GM12878 (cell line): ENCODE results near the gene GPC6. TPM values are rescaled to one million over a fixed set of nuclear protein-coding genes. Genes with fewer than 3 reads are reported as not detected.

Experiments used
- ATAC-seq: fragments of 200-7000 bp; cut with Tn5 transposase; 3 replicates; pipeline ENCODE4 v1.9.1; 2020; ENCODE audit warnings: mild to moderate bottlenecking, moderate library complexity
- BruUV-seq: library from RNA; stranded (reverse); fragments of 400-500 nt; replicated peaks from 2 replicates; lab custom pipeline; 2021; lab: Mats Ljungman, UMichigan
- CTCF ChIA-PET: fragments of 300-600 bp; sonication (Branson Sonifier 250); formaldehyde crosslinking; extraction: SDS; loops from one replicate; lab custom pipeline; 2021; ENCODE audit warnings: inconsistent platforms; lab: Yijun Ruan, JAX
- POLR2A ChIA-PET: fragments of 350-600 bp; formaldehyde crosslinking; extraction: SDS; loops from one replicate; lab custom pipeline; 2021; ENCODE audit warnings: inconsistent platforms; lab: Charles Lee
- RAD21 ChIA-PET: fragments of 300-600 bp; sonication (Branson Sonifier 250); formaldehyde crosslinking; loops from one replicate; lab custom pipeline; 2023; ENCODE audit warnings: antibody characterized with exemption; ENCODE audit not compliant: unreplicated experiment; lab: Charles Lee
- SMC1A ChIA-PET: fragments of 300-600 bp; sonication (Branson Sonifier 250); formaldehyde crosslinking; loops from one replicate; lab custom pipeline; 2023; ENCODE audit not compliant: unreplicated experiment, uncharacterized antibody; lab: Charles Lee
- DNase-seq: peaks from one replicate; pipeline ENCODE4 v3.0.0-alpha.2; 2011; ENCODE audit warnings: low read depth, low spot score
- FAIRE-seq: peaks from 3 replicates; lab custom pipeline; 2011; peaks lifted over from hg19 to GRCh38; lab: Jason Lieb, UNC
- H2AFZ ChIP-seq: 2 replicates; pipeline ENCODE4 v1.6.0; 2011; ENCODE audit warnings: low read depth, low read length, control low read depth; ENCODE audit not compliant: control insufficient read depth
- H3K27ac ChIP-seq: 2 replicates; pipeline ENCODE4 v1.5.1; 2011; ENCODE audit warnings: control low read depth; ENCODE audit not compliant: control insufficient read depth, insufficient read depth
- H3K27me3 ChIP-seq, 2 experiments: replicated peaks in 1 of 2; 2 replicates each; pipeline versions ENCODE4 v1.6.0 to v1.6.1; 2011; ENCODE audit warnings: low read length in 1 of 2; ENCODE audit not compliant: control insufficient read depth in 2 of 2, insufficient read depth in 2 of 2
- H3K36me3 ChIP-seq, 2 experiments: 2 replicates each; pipeline ENCODE4 v1.5.1; 2011; ENCODE audit warnings: low read length in 1 of 2; ENCODE audit not compliant: control insufficient read depth in 2 of 2, insufficient read depth in 2 of 2
- H3K4me1 ChIP-seq: 2 replicates; pipeline ENCODE4 v1.6.1; 2011; ENCODE audit warnings: mild to moderate bottlenecking, low read length, moderate library complexity, mixed read lengths; ENCODE audit not compliant: control insufficient read depth, insufficient read depth
- H3K4me2 ChIP-seq: 2 replicates; pipeline ENCODE4 v1.6.0; 2011; ENCODE audit warnings: control low read depth; ENCODE audit not compliant: control insufficient read depth, insufficient read depth
- H3K4me3 ChIP-seq: fragments of 200-600 bp; sonication (generic); 2 replicates; pipeline ENCODE4 v1.5.1; 2016
- H3K79me2 ChIP-seq: 2 replicates; pipeline ENCODE4 v1.6.0; 2011; ENCODE audit warnings: low read length; ENCODE audit not compliant: control insufficient read depth, insufficient read depth
- H3K9ac ChIP-seq: 2 replicates; pipeline ENCODE4 v1.8.0; 2011; ENCODE audit warnings: low read length, control low read depth, mixed read lengths; ENCODE audit not compliant: control insufficient read depth, insufficient read depth
- H3K9me3 ChIP-seq: replicated peaks from 3 replicates; pipeline ENCODE4 v1.5.1; 2011; ENCODE audit warnings: mild to moderate bottlenecking, low read length; ENCODE audit not compliant: control insufficient read depth, insufficient read depth
- H4K20me1 ChIP-seq: 2 replicates; pipeline ENCODE4 v1.6.0; 2011; ENCODE audit not compliant: control insufficient read depth, insufficient read depth
- CREB1 ChIP-seq: IDR thresholded peaks from 2 replicates; pipeline ENCODE4 v1.6.1; 2012; ENCODE audit warnings: low read depth, mild to moderate bottlenecking, inconsistent platforms
- FOXK2 ChIP-seq: fragments of 450-650 bp; IDR thresholded peaks from 2 replicates; pipeline ENCODE4 v1.6.1; 2017; ENCODE audit warnings: mild to moderate bottlenecking, moderate library complexity
- KAT2A ChIP-seq: conservative IDR thresholded peaks from 2 replicates; pipeline ENCODE4 v1.6.1; 2011; ENCODE audit warnings: low read depth, low read length; ENCODE audit not compliant: control insufficient read depth
- NFIC ChIP-seq: IDR thresholded peaks from 2 replicates; pipeline ENCODE4 v1.6.1; 2012; ENCODE audit warnings: low read depth, mild to moderate bottlenecking, inconsistent platforms, low read length, moderate library complexity
- NR2C2 ChIP-seq: IDR thresholded peaks from 2 replicates; pipeline ENCODE4 v1.6.1; 2011; ENCODE audit warnings: borderline replicate concordance, low read depth; ENCODE audit not compliant: control insufficient read depth, insufficient read length
- SMC3 ChIP-seq: IDR thresholded peaks from 2 replicates; pipeline ENCODE4 v1.6.1; 2011; ENCODE audit warnings: low read length, improper control_type of control experiment, borderline replicate concordance
- YBX1 ChIP-seq: fragments of 450-650 bp; IDR thresholded peaks from 2 replicates; pipeline ENCODE4 v1.6.1; 2016; ENCODE audit warnings: antibody characterized with exemption
- ZZZ3 ChIP-seq: IDR thresholded peaks from 2 replicates; pipeline ENCODE4 v1.6.1; 2011; ENCODE audit warnings: low read depth; ENCODE audit not compliant: control insufficient read depth, insufficient read length
- whole genome bisulfite sequencing: methylation state at CpG from one replicate; pipeline ENCODE4 v1.1.6; 2016; ENCODE audit warnings: low lambda C conversion rate; ENCODE audit not compliant: insufficient replicate concordance, insufficient coverage; ENCODE audit errors: missing lambda C conversion rate; 5-methylcytosine and 5-hydroxymethylcytosine counted together
- in situ Hi-C: fragments of 300-500 bp; cut with MboI; formaldehyde crosslinking; loops from 9 replicates; pipeline ENCODE4 v1.14.3; 2018; ENCODE audit warnings: mixed read lengths
- intact Hi-C: fragments of 100-400 bp; cut with micrococcal nuclease; formaldehyde crosslinking; loops from one replicate; pipeline ENCODE4 v1.14.2; 2022; ENCODE audit not compliant: unreplicated experiment
- polyA plus RNA-seq, 11 experiments: library from polyadenylated mRNA; depleted of rRNA in 4 of 11; unstranded in 6 of 11; stranded (reverse) in 5 of 11; fragments of >200 nt; fragmentation: Nextera tagmentation in 4 of 11; fragmentation: Illumina TruSeq in 1 of 11; extraction: Ambion mirVana in 4 of 11; extraction: Trizol in 1 of 11; gene quantifications; 1 replicate in 1 of 11; 2 replicates in 10 of 11; pipeline versions ENCODE4 v1.2.1 to v1.2.3, GENCODE V29; 2011 to 2016; ENCODE audit warnings: inconsistent platforms in 2 of 11, missing spikeins in 2 of 11, low read depth in 1 of 11
- total RNA-seq, 4 experiments: library from RNA; depleted of rRNA in 3 of 4; stranded (reverse); fragments of >200 nt in 3 of 4; fragmentation: Illumina TruSeq in 1 of 4; extraction: Trizol in 1 of 4; gene quantifications; 2 replicates each; pipeline versions ENCODE4 v1.2.1 to v1.2.3, GENCODE V29; 2013 to 2021
- TF ChIP-seq, protein P1 (sequence below): IDR thresholded peaks from 2 replicates; pipeline ENCODE4 v1.6.1; 2012; ENCODE audit warnings: low read length, inconsistent platforms

GPC6 gene
- total and polyA plus RNA-seq, 10 of the 15 experiments (the other 5 are each of a cell fraction or from before 2014, with no cell fraction given) = 0.03 to 0.04 (median 0.03) TPM; not detected in 7

- intact Hi-C loops = no loop called here
- no peak for FAIRE-seq
- POLR2A ChIA-PET = no interaction called here
- Histone ChIP-seq H3K4me2 (no peak overlapping the region), H3K9me3 (no peaks in the 10 kb centered on the region)
- no peak for TF ChIP-seq ZZZ3
- TF ChIP-seq YBX1 = no peak
- TF ChIP-seq, protein P1, sequence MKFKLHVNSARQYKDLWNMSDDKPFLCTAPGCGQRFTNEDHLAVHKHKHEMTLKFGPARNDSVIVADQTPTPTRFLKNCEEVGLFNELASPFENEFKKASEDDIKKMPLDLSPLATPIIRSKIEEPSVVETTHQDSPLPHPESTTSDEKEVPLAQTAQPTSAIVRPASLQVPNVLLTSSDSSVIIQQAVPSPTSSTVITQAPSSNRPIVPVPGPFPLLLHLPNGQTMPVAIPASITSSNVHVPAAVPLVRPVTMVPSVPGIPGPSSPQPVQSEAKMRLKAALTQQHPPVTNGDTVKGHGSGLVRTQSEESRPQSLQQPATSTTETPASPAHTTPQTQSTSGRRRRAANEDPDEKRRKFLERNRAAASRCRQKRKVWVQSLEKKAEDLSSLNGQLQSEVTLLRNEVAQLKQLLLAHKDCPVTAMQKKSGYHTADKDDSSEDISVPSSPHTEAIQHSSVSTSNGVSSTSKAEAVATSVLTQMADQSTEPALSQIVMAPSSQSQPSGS = no peak
- no peak for TF ChIP-seq NR2C2
- TF ChIP-seq KAT2A = no peak
- TF ChIP-seq NFIC = no peak
- no peak for TF ChIP-seq FOXK2
- no peak for TF ChIP-seq CREB1
- no peak for TF ChIP-seq SMC3
- TF ChIP-seq, all 136 proteins: peak for 0
- CTCF ChIA-PET = no interaction called here
- no peaks in the 10 kb centered on the region for H4K20me1 ChIP-seq
- 35% methylated on average over 3 of the region's 3 CpGs for WGBS
- H3K27me3 ChIP-seq = no peaks in the 10 kb centered on the region
- RAD21 ChIA-PET = no interaction called here
- no peak for ATAC-seq
- DNase-seq = no peak
- in situ Hi-C loops = no loop called here
- H3K4me1 ChIP-seq = no peaks in the 10 kb centered on the region
- no TSS peak for BruUV-seq
- no peak overlapping the region for H2AFZ ChIP-seq
- SMC1A ChIA-PET = no interaction called here
- H3K9ac ChIP-seq = no peak overlapping the region
- no peak overlapping the region for H3K27ac ChIP-seq
- H3K4me3 ChIP-seq = no peak overlapping the region
- no peaks in the 10 kb centered on the region for H3K36me3 ChIP-seq
- H3K79me2 ChIP-seq = no peaks in the 10 kb centered on the region
These were observed 573.7 kb downstream of the GPC6 start for GRCh38 chr13:93800342-93800741.
